Head of caudate nucleus (tissue), 42 donors: Measurements from ENCODE around the gene COA4.
A peak's percentile ranks its signal among the peaks of the same experiment; 100 is the strongest.
"Not testable (repeated sequence)": the region's sequence is repeated elsewhere in the genome, so short reads cannot be mapped to it uniquely, and the experiment has no call there.

Experiments used
- DNase-seq, 42 donors: peaks; one replicate each; pipeline versions ENCODE4 v3.0.0 to v3.0.0-alpha.2; 2020 to 2021; ENCODE audit warnings: mixed read lengths in 7 of 42
- intact Hi-C: fragments of 100-400 bp; cut with DNase I; formaldehyde crosslinking; loops from one replicate; pipeline ENCODE4 v1.15.0; 2022

Gene COA4

DNA sequence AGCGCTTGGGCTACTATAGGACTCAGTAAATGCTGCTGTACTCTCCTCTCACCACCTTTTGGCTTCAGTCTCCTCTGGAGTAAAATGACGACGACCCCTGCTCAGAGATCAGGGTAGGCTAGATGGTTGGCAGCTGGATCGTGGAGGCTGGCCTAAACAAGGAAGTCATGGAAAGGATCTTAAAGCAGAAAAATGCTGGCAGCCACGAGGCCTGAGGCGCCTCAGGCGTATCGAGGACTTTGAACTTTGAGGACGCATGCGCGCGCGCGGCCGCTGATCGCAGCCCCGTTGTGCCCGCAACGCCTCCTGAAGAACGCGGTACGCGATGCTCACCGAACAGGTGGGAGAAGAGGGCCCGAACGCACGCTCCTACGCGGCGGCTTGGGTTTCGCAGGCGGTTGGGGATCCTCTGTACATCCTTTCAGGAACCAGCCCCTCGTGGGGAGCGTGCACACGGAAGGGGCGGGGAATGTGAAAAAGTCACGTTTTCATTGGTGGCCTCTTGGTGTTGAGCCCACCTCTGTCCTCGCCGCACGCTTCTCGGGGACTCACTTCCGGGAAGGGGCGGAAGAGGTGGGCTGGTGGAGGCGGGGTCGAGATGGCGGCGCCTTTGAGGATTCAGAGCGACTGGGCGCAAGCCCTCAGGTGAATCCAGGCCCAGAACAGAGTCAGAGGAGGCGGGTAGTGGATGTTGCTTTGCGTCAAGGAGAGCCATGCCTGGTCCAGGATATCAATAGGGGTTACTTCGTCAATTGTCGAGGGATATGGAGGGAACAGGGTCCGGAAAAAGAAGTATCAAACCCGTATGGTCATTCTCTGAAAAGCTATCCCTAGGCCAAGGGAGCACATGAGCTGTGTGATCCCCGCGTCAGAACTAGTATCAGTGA, at the start of gene COA4, which contains the start of gene PAAF1:
COA4 (minus strand) TSS at position 423 of the 887 bp plus-strand sequence. CDS start 3,468 bp downstream, outside the sequence.
PAAF1 (plus strand) TSS at position 576 of the 887 bp plus-strand sequence; CDS start at position 599, 23 bp downstream.
- intact Hi-C loops, result loop anchor here (2.0 to 5.0 kb wide), 2 partner anchors 89 to 116 kb away; partner anchors contain the start of genes MRPL48 and RAB6A
- peak; percentile 93 to 98 (median 96) for DNase-seq

DNA sequence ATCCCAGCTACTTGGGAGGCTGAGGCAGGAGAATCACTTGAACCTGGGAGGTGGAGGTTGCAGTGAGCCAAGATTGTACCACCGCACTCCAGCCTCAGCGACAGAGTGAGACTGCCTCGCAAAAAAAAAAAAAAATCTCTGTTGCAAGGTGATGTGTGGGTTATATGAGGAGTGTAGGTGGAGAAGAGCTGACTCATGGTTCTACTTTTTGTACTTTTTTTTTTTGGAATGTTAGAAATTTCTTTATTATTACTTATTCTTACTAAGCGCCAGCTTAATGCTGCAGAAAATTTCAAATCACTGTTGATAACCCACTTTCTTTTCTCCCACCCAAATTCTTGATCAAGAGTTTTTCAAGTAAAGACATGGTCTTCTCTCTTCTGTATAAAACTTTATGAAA, 44.5 kb upstream of the COA4 start:
- peak in 8 of 42 donors; percentile 15 to 42 (median 25) for DNase-seq
- intact Hi-C loops, result no loop called here

DNA sequence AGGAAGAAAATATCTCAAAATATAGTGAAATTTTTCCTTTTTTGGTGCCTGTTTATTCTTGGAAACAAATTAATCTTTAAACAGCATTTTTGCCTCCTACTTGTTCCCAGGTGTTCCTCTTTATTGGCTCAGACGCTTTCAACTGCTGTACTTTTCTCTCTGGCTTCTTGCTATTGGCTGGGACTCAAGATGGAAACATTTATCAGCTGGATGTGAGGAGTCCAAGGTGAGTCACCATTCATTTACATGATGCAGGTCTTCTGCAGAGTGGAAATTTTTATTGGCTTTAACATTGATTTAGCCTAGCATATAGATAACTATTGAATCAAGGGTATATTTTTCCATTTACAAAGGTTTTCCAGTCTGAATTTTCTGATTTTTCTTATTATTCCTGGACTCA, 39.8 kb upstream of the COA4 start:
- DNase-seq, result peak in 21 of 42 donors; percentile 4 to 83 (median 32)
- intact Hi-C loops, result no loop called here

DNA sequence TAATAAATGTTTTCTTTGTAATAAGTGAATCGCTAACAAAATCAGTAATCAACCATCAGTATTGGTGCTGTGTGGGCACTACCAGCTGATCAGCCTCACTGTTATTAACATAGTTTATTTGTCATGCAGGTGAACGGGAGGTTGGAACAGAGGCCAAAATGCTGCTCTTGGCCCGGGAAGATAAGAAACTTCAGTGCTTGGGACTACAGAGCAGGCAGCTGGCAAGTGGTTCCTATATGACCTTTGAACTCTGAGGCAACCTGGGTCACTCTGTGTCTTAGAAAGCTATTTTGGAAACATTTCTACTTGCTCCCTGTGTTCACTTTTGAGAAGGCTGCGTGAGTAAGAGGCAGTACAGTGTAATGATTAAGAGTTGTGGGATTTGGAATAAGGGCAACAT, 37.6 kb upstream of the COA4 start:
- no peak for DNase-seq
- intact Hi-C loops, result no loop called here

DNA sequence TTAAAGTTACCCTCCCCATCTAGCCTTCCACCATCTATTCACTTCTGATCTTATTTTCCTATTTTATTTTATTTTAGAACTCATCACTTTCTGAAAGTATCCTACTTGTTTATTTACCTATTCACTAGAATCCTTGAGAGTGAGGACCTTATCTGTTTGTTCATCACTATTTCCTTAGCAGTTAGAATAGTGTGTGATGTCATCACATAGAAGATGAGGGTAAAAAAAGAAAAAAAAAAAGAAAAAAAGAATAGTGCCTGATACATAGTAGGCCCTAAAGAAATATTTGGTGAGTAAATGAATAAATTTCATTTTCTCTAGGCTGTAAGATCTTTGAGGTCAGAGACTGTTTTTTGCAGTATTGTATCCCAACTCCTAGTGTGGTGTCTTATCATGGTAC, 36.8 kb upstream of the COA4 start:
- no peak for DNase-seq
- intact Hi-C loops, result no loop called here

DNA sequence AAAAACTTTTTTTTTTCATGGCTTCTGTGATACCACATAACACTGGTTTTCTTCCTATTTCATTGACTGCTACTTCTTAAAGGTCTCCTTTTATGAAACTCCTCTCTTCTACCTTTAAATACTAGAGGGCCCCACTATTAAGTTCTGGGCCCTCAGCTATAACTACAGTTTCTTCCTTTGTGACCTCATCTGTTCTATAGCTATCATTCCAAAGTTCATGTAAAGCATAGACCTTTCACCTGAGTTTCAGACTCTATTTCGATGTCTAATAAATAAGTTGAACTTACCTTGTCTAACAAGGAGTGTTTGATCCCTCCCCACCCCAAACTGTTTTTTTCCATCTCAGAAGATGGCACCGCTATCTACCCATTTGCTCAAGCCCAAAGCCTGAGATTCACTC, 35.4 kb upstream of the COA4 start:
- intact Hi-C loops, result no loop called here
- DNase-seq, result no peak

DNA sequence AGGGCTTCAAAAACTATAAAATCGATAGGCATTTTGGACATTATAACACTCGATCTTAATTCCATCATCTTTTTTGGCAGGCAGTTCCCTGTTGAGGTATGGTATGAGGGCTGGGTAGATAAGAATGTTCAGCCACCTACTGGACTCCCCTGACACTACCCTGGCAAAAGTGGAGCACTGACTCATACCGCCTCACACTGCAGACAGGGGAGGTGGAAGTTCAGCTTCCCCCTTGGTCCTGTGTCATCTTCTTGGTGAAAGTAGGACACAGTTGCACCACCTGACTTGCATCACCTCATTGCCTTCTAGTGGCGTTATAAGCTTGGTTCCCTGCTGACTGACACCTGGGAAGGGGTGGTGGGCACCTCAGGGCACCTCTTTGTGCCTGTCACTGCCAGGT, 30.5 kb upstream of the COA4 start:
- peak in 4 of 42 donors; percentile 17 to 47 (median 32) for DNase-seq
- intact Hi-C loops, result no loop called here

DNA sequence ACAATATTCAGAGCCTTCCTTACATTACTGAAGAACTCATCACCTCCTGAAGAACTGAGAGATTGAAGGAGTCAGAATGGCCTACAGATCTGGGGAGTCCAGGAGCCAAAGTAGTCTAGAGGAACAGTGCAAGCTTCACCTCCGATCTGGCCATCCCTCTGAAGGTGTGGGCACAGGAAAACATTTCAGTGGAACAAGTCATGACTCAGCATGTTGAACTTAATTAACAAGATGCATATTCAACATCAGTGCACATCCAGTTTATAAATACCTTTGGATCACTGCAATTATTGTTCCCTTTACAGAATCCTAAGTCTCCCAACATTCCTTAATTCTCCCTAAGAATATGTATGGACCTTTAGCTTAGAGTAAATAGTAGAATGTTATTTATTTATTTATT, 25.7 kb upstream of the COA4 start:
- intact Hi-C loops, result no loop called here
- DNase-seq, result no peak

DNA sequence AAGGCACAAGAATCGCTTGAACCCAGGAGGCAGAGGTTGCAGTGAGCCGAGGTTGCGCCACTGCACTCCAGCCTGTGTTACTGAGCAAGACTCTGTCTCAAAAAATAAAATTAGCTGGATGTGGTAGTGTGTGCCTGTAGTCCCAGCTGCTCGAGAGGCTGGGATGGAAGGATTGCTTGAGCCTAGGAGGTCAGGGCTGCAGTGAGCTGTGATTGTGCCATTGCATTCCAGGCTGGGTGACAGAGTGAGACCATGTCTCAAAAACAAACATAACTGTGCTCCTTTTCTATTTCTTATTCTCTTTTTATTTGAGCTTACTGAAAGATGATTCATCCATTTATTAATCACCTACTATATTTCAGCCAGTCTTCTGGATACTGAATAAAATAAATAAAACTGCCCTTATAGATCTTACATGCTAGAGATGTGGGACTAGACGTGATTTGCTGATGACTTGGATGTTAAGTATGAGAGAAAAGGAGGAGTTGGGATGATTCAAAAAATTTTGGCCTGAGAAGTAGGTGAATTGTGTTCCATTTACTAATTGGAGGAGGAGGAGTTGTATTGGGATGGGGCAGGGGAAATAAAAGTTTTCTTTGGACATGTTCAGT, 18.2 kb upstream of the COA4 start:
- no peak for DNase-seq
- intact Hi-C loops, result no loop called here

DNA sequence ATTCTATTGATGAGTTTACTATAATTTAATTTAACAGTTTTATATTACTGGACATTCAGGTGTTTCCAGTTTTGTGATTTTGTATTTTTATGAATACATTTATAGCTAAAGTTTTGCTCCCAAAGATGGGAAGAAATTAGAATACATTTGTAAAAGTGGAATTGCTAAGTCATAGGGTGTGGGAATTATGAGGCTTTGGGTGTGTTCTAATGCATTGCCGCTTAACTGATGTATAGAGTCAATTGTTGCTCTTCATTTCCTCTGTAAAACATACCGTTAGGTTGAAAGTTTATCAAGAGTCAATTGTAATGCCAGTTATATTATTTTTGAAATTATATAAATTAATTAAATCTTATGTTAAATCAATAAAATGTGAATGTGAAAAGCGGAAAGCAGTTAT, 16.4 kb upstream of the COA4 start:
- DNase-seq, result no peak
- intact Hi-C loops, result no loop called here

DNA sequence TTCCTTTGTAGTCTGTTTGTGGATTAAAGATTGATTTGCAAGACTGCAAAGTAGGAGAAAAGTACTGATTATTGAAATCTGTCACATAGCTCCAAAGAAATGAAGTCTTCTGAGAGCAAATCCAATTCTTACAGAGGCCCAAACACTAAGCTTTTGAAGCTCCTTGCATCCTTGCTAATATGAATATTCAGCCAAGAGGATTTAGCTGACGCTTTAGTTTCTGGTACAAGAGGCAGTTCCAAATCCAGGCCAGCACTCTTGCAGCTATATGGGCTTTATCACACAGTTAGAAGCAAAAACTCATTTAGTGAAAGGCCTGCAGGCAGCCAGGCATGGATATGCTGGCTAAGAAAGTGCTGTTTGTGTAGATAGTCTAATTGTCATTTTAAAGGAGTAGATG, 12.9 kb upstream of the COA4 start:
- intact Hi-C loops, result no loop called here
- no peak for DNase-seq

DNA sequence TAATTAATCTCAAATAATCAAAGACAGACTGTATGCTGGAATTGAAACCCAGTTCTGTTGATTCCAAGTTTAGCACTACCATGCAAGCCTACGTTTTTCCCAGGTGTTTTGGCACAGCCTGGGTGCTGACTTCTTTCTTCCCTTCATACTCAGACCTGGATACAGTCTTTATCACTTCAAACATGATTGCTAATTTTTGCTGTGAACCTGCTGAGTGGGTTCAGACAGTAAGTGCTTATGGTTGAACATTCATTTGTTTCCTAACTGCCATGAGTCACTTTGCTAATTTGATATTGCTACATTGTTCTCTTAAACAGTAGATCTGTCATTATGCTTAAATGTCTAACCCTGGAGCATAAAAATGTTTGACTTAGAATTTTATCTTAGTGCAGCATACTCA, 12.4 kb upstream of the COA4 start:
- peak in 28 of 42 donors; percentile 17 to 76 (median 34) for DNase-seq
- intact Hi-C loops, result no loop called here

DNA sequence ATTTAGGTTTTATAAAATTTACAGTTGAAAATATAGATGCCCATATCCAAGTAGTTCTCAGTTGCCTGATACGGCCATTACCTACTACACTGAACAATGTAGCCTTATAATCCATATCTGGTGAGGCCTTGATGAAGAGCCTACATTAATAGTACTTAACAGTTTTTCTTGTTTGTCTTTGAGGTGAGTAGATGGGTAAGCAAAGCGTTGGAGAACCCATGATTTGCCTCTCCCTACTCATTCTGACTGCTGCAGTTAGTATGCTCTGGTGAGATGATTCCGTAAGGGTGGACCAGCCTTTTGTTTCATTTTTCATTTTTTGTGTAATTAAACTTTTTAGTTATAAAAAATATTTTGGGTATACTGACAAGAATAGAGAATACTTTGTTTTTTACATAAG, 11.6 kb upstream of the COA4 start:
- no peak for DNase-seq

DNA sequence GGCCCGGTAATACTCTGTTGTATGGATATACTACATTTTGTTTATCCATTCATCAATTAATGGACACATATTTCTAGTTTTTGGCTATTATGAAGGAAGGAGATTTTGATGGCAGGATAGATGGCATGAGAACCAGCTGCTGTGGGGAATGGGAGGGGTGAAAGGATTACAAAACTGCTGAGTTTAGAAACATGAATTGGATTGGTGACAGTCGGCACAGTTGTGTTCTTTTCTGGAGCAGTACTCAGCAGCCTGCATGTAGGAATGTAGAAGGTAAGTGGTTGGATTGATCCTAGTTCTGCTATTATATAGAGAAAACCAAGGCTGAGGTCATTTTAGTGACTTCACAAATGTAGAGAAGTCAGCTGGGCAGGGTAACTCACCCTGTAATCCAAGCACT, 7.2 kb upstream of the COA4 start:
- no peak for DNase-seq
- intact Hi-C loops, result no loop called here

More for the DNA sequence above, 11.6 kb upstream of the COA4 start:
- intact Hi-C loops, result no loop called here

DNA sequence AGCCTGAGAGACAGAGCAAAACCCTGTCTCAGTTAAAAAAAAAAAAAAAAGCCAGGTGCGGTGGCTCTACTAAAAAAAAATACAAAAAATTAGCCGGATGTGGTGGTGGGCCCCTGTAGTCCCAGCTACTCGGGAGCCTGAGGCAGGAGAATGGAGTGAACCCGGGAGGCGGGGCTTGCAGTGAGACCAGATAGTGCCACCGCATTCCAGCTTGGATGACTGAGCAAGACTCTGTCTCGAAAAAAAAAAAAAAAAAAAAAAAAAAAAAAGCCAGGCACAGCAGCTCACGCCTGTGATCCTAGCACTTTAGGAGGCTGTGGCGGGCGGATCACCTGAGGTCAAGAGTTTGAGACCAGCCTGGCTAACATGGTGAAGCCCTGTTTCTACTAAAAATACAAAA, 3.8 kb upstream of the COA4 start:
- DNase-seq, intact Hi-C loops: not testable (repeated sequence)

DNA sequence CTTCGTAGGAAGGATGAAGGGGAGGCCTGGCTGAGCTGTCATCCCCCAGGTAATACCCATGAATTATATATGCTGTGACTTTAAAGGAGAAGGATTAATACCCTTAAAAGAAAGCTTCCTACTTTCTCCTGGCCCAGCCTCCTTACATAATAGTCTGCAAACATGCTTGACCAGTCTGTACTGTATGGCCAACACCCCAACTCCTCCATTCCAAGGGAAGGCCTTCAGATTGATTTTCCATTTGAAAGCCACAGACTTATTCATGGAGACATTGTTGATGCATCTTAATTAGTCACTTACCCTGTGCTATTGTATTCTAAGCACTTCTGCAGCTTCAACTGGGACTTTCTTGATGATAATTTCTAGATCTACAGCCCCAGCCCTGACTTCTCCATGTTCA, 2.1 kb upstream of the COA4 start:
- intact Hi-C loops, result loop anchor here (5.0 kb wide), 1 partner anchor 91 kb away; the partner anchor contains the start of gene MRPL48
- no peak for DNase-seq

DNA sequence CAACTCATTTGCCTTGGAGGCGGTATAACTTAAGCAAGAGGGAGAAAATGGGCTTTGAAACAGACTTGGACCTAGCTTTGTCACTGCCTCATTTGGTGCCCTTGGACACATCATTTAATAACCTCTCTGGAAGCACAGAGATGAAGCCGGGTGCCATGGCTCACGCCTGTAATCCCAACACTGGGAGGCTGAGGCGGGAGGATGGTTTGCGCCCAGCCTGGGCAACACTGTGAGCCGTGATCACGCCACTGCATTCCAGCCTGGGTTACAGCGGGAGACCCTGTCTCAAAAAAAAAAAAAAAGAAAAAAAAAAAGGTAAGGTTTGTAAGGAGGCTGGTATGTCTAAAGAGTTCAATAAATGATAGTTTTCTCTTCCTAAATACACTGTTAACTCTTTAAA, 806 bp downstream of the COA4 start:
- no peak for DNase-seq
- intact Hi-C loops, result loop anchor here (2.0 to 5.0 kb wide), 2 partner anchors 89 to 115 kb away; partner anchors contain the start of genes MRPL48 and RAB6A

DNA sequence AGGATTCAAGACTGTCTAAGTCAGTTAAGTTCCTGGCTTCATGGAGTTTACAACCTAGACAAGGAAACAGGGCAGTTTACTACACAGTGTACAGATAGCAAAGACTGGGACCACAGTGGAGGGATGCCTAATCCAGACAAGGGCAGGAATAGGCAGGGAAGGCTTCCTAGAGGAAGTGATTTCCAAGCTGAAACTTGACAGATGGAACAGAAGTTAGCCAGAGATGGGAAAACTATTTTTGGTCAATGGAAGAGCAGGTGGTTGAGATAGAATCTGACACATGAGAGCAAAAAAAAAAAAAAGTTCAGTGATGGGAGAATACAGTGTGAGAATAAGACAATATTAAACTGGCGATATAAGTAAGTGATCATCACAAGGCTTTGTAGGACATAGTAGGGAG, 1.3 kb downstream of the COA4 start:
- intact Hi-C loops, result loop anchor here (5.0 kb wide), 1 partner anchor 88 kb away; the partner anchor contains the start of gene MRPL48
- DNase-seq, result no peak

DNA sequence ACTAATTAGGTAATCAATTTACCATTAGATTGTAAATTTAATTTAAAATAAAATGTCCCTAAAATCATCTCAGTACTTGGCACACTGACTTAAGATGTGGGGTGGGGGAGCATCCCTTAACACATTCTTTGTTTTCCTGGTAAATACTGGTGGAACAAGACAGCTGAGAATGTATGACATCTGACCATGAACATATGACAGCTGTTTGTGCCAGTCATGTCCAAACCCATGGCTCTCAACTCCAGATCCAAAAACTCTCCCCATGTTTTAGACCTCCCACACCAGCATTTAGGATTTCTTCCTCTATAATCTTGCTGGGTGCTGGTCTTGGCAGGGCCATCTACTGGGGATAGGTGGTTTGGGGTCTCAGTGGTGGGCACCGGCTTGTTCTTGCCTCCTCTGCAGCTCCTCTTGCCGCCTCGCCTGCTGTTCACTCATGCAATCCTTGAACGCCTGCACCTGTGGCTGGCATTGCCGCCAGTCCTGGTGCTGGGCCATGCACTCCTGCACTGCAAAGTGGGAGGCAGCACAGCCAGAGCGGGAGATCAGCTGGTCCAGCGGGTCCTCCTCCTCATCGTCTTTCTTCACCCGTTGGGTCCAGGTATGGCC, 3.8 kb downstream of the COA4 start:
- intact Hi-C loops, result no loop called here
- no peak for DNase-seq

DNA sequence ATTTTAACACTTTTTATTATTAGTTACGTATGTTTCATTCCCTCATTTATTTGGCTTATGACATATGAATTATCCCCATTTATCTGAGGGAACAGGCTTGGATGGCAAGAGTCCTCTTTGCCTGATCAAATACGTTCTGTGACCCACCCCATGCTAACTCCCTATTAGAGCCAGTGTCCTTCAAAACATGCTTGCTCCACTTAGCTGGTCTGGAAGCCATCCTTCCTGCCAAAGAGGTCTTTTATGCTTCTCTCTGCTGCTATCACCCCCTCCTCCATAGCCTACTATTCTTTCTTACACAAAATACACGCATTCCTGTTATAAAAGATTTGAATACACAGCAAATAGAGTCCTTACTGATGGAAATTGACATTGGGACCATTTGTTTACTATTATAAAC, 6.4 kb downstream of the COA4 start:
- intact Hi-C loops, result no loop called here
- no peak for DNase-seq
